H9 (cell line): ENCODE data around the gene FBXL7. TPM values are rescaled to one million over a fixed set of nuclear protein-coding genes. Genes with fewer than 3 reads are reported as not detected.

ENCODE experiments used
- DNase-seq: peaks from one replicate; pipeline ENCODE4 v3.0.0-alpha.2; 2017
- H2AFZ ChIP-seq: one replicate; pipeline ENCODE4 v1.6.1; 2013; ENCODE audit warnings: mild to moderate bottlenecking, low read length, control low read depth, moderate library complexity
- H2AK5ac ChIP-seq: 2 replicates; pipeline ENCODE4 v1.6.1; 2013; ENCODE audit warnings: low read length, control low read depth, mixed read lengths; ENCODE audit not compliant: insufficient read length
- H2BK120ac ChIP-seq: one replicate; pipeline ENCODE4 v1.6.1; 2013; ENCODE audit warnings: low read depth, mild to moderate bottlenecking, low read length, control low read depth, inconsistent platforms; ENCODE audit not compliant: poor library complexity, severe bottlenecking
- H2BK12ac ChIP-seq: 2 replicates; pipeline ENCODE4 v1.6.1; 2013; ENCODE audit warnings: low read length, control low read depth, mixed read lengths, low read depth; ENCODE audit not compliant: insufficient read length
- H2BK15ac ChIP-seq: 2 replicates; pipeline ENCODE4 v1.6.1; 2013; ENCODE audit warnings: low read depth, low read length, control low read depth
- H2BK20ac ChIP-seq: one replicate; pipeline ENCODE4 v1.6.1; 2013; ENCODE audit warnings: low read depth, mild to moderate bottlenecking, low read length, control low read depth, inconsistent platforms; ENCODE audit not compliant: poor library complexity, severe bottlenecking
- H2BK5ac ChIP-seq: 2 replicates; pipeline ENCODE4 v1.6.1; 2013; ENCODE audit warnings: low read length, control low read depth, mixed read lengths; ENCODE audit not compliant: insufficient read length
- H3K14ac ChIP-seq: 2 replicates; pipeline ENCODE4 v1.6.1; 2013; ENCODE audit warnings: low read length, control low read depth; ENCODE audit not compliant: insufficient read depth
- H3K18ac ChIP-seq: 2 replicates; pipeline ENCODE4 v1.6.1; 2013; ENCODE audit warnings: low read depth, mild to moderate bottlenecking, mixed read lengths, low read length, control low read depth; ENCODE audit not compliant: insufficient read length
- H3K23ac ChIP-seq: 2 replicates; pipeline ENCODE4 v1.6.1; 2013; ENCODE audit warnings: low read length, control low read depth, mixed read lengths, low read depth; ENCODE audit not compliant: insufficient read length
- H3K23me2 ChIP-seq: 2 replicates; pipeline ENCODE4 v1.6.1; 2013; ENCODE audit warnings: low read depth, mild to moderate bottlenecking, mixed read lengths, low read length, control low read depth; ENCODE audit not compliant: insufficient read length, poor library complexity, severe bottlenecking
- H3K27ac ChIP-seq: 2 replicates; pipeline ENCODE4 v1.5.1; 2013; ENCODE audit warnings: low read length, control low read depth, mixed read lengths, low read depth; ENCODE audit not compliant: insufficient read length
- H3K27me3 ChIP-seq: 2 replicates; pipeline ENCODE4 v1.6.1; 2013; ENCODE audit warnings: low read length, control low read depth, inconsistent platforms; ENCODE audit not compliant: insufficient read depth
- H3K4ac ChIP-seq: 2 replicates; pipeline ENCODE4 v1.6.1; 2013; ENCODE audit warnings: low read depth, mild to moderate bottlenecking, control low read depth, inconsistent platforms, low read length, moderate library complexity
- H3K4me1 ChIP-seq: 2 replicates; pipeline ENCODE4 v1.6.1; 2013; ENCODE audit warnings: low read length, control low read depth, inconsistent platforms; ENCODE audit not compliant: insufficient read depth
- H3K4me2 ChIP-seq: 2 replicates; pipeline ENCODE4 v1.6.1; 2013; ENCODE audit warnings: low read length, control low read depth, mixed read lengths; ENCODE audit not compliant: insufficient read length, insufficient read depth
- H3K56ac ChIP-seq: 2 replicates; pipeline ENCODE4 v1.6.1; 2013; ENCODE audit warnings: low read depth, mild to moderate bottlenecking, mixed read lengths, low read length, control low read depth; ENCODE audit not compliant: insufficient read length
- H3K79me1 ChIP-seq: 2 replicates; pipeline ENCODE4 v1.6.1; 2013; ENCODE audit warnings: low read depth, mild to moderate bottlenecking, moderate library complexity, low read length, control low read depth, inconsistent platforms; ENCODE audit not compliant: insufficient read depth, poor library complexity, severe bottlenecking
- H3K79me2 ChIP-seq: 2 replicates; pipeline ENCODE4 v1.6.1; 2013; ENCODE audit warnings: low read length, control low read depth, inconsistent platforms; ENCODE audit not compliant: insufficient read depth
- H3K9ac ChIP-seq: 2 replicates; pipeline ENCODE4 v1.6.1; 2013; ENCODE audit warnings: low read length, control low read depth, mixed read lengths; ENCODE audit not compliant: insufficient read length; ENCODE audit errors: extremely low read depth
- H3K9me3 ChIP-seq: one replicate; pipeline ENCODE4 v1.6.1; 2013; ENCODE audit warnings: low read depth, low read length, inconsistent platforms; ENCODE audit not compliant: control insufficient read depth
- H3T11ph ChIP-seq: one replicate; pipeline ENCODE4 v1.6.1; 2013; ENCODE audit warnings: mild to moderate bottlenecking, low read length, control low read depth, inconsistent platforms
- H4K20me1 ChIP-seq: one replicate; pipeline ENCODE4 v1.6.1; 2013; ENCODE audit not compliant: control insufficient read depth, insufficient read length, insufficient read depth
- H4K5ac ChIP-seq: 2 replicates; pipeline ENCODE4 v1.6.1; 2013; ENCODE audit warnings: low read depth, mild to moderate bottlenecking, mixed read lengths, low read length, control low read depth; ENCODE audit not compliant: insufficient read length
- H4K8ac ChIP-seq: replicated peaks from 2 replicates; pipeline ENCODE4 v1.6.1; 2013; ENCODE audit warnings: low read length, control low read depth, mixed read lengths, low read depth; ENCODE audit not compliant: insufficient read length
- H4K91ac ChIP-seq: 2 replicates; pipeline ENCODE4 v1.6.1; 2013; ENCODE audit warnings: low read depth, mild to moderate bottlenecking, moderate library complexity, mixed read lengths, low read length, control low read depth; ENCODE audit not compliant: insufficient read length
- H3K27ac Mint-ChIP-seq, 3 experiments: 2 replicates in 2 of 3; 3 replicates in 1 of 3; pipeline ENCODE4 v1.8.0; 2020 to 2021; ENCODE audit warnings: mixed read lengths in 3 of 3, mild to moderate bottlenecking in 1 of 3, moderate library complexity in 1 of 3
- H3K27me3 Mint-ChIP-seq: 2 replicates; pipeline ENCODE4 v1.8.0; 2021; ENCODE audit warnings: low read depth, mild to moderate bottlenecking, moderate library complexity, mixed read lengths
- H3K36me3 Mint-ChIP-seq, 3 experiments: 2 replicates in 2 of 3; 3 replicates in 1 of 3; pipeline ENCODE4 v1.8.0; 2020 to 2021; ENCODE audit warnings: low read depth in 3 of 3, mixed read lengths in 3 of 3; ENCODE audit not compliant: insufficient read depth in 1 of 3
- H3K4me1 Mint-ChIP-seq, 2 experiments: 2 replicates each; pipeline ENCODE4 v1.8.0; 2020; ENCODE audit warnings: mixed read lengths in 2 of 2
- H3K4me3 Mint-ChIP-seq, 2 experiments: 2 replicates in 1 of 2; 3 replicates in 1 of 2; pipeline ENCODE4 v1.8.0; 2020 to 2021; ENCODE audit warnings: mild to moderate bottlenecking in 2 of 2, mixed read lengths in 2 of 2, moderate library complexity in 1 of 2
- H3K9me3 Mint-ChIP-seq, 2 experiments: 2 replicates in 1 of 2; 3 replicates in 1 of 2; pipeline ENCODE4 v1.8.0; 2020; ENCODE audit warnings: mild to moderate bottlenecking in 2 of 2, mixed read lengths in 2 of 2, moderate library complexity in 1 of 2
- CTCF ChIP-seq: fragments of 200-600 bp; sonication (generic); conservative IDR thresholded peaks from 3 replicates; pipeline ENCODE4 v1.8.0; 2021; ENCODE audit warnings: antibody characterized with exemption, mild to moderate bottlenecking
- WGBS: extraction: QIAGEN DNeasy Blood & Tissue Kit; methylation state at CpG from one replicate; pipeline ENCODE4 v1.1.7; 2013; ENCODE audit warnings: missing lambda C conversion rate, low lambda C conversion rate, mixed read lengths; ENCODE audit not compliant: insufficient read length; ENCODE audit errors: extremely low coverage; 5-methylcytosine and 5-hydroxymethylcytosine counted together
- total RNA-seq: library from RNA; stranded (reverse); gene quantifications from 2 replicates; pipeline ENCODE4 v1.2.1, GENCODE V29; 2021

Gene FBXL7
- total RNA-seq, 1 experiment from 2014 or later = 14.6 TPM

GRCh38 chr5:15558240-15558639 is 58.3 kb downstream of the FBXL7 start:
- no peak overlapping the region for H2BK15ac ChIP-seq
- peak overlapping the region; percentile 33 for H2BK20ac ChIP-seq
- H3K9me3 Mint-ChIP-seq = peaks cover 6 to 12% of the 10 kb centered on the region in 2 experiments
- H2AK5ac ChIP-seq = no peak overlapping the region
- no peak overlapping the region for H3K18ac ChIP-seq
- H2BK12ac ChIP-seq = no peak overlapping the region
- no peak overlapping the region for H3K4me3 Mint-ChIP-seq
- H3K79me2 ChIP-seq = no peaks in the 10 kb centered on the region; the same call in 1 of the 2 replicates
- no peak for TF ChIP-seq CTCF
- no peak overlapping the region; a peak in 1 of 7 replicates for H3K27ac Mint-ChIP-seq
- H3K36me3 Mint-ChIP-seq = peaks cover 7 to 34% (median 11%) of the 10 kb centered on the region in 3 experiments
- no peaks in the 10 kb centered on the region for H3K9me3 ChIP-seq
- H3K4ac ChIP-seq = no peak overlapping the region
- WGBS = no CpG with 5 or more reads among the region's 2 CpGs
- H3K27me3 ChIP-seq = no peaks in the 10 kb centered on the region
- H3K27me3 Mint-ChIP-seq = no peaks in the 10 kb centered on the region
- H3K27ac ChIP-seq = no peak overlapping the region
- H4K8ac ChIP-seq = no peak overlapping the region
- no peak overlapping the region for H3K14ac ChIP-seq
- H3K4me1 ChIP-seq = peaks cover 12% of the 10 kb centered on the region; the same call in 1 of the 2 replicates
- no peak overlapping the region for H3K56ac ChIP-seq
- H3K23ac ChIP-seq = no peak overlapping the region
- H3K4me2 ChIP-seq = no peak overlapping the region
- no peak overlapping the region for H4K91ac ChIP-seq
- H4K5ac ChIP-seq = no peak overlapping the region
- peaks cover 43 to 44% of the 10 kb centered on the region in 2 experiments for H3K4me1 Mint-ChIP-seq
- DNase-seq = no peak
- no peaks in the 10 kb centered on the region for H3K79me1 ChIP-seq
- no peaks in the 10 kb centered on the region for H4K20me1 ChIP-seq
- H2BK5ac ChIP-seq = no peak overlapping the region
- no peak overlapping the region for H3T11ph ChIP-seq
- H2BK120ac ChIP-seq = no peak overlapping the region
- H2AFZ ChIP-seq = no peak overlapping the region
- H3K23me2 ChIP-seq = no peaks in the 10 kb centered on the region
- no peak overlapping the region for H3K9ac ChIP-seq
